HL-60 (cell line): ENCODE data around the gene CPNE2.

Experiments used
- POLR2AphosphoS5 ChIP-seq: IDR thresholded peaks from 2 replicates; pipeline ENCODE4 v1.6.1; 2012; ENCODE audit warnings: low read depth
- REST ChIP-seq: IDR thresholded peaks from 2 replicates; pipeline ENCODE4 v1.6.1; 2012; ENCODE audit warnings: low read depth; ENCODE audit not compliant: insufficient replicate concordance
- TF ChIP-seq, protein P1 (sequence below): IDR thresholded peaks from one replicate; pipeline ENCODE4 v1.5.1; 2011; ENCODE audit warnings: low read length, control low read depth, inconsistent platforms; ENCODE audit not compliant: insufficient read depth

GRCh38 chr16:57188711-57189002 is 96.3 kb downstream of the CPNE2 start:
- TF ChIP-seq, protein P1, sequence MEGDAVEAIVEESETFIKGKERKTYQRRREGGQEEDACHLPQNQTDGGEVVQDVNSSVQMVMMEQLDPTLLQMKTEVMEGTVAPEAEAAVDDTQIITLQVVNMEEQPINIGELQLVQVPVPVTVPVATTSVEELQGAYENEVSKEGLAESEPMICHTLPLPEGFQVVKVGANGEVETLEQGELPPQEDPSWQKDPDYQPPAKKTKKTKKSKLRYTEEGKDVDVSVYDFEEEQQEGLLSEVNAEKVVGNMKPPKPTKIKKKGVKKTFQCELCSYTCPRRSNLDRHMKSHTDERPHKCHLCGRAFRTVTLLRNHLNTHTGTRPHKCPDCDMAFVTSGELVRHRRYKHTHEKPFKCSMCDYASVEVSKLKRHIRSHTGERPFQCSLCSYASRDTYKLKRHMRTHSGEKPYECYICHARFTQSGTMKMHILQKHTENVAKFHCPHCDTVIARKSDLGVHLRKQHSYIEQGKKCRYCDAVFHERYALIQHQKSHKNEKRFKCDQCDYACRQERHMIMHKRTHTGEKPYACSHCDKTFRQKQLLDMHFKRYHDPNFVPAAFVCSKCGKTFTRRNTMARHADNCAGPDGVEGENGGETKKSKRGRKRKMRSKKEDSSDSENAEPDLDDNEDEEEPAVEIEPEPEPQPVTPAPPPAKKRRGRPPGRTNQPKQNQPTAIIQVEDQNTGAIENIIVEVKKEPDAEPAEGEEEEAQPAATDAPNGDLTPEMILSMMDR = no peak
- no peak for TF ChIP-seq REST
- TF ChIP-seq POLR2AphosphoS5 = no peak
